Stimulated activated CD4-positive, alpha-beta T cell treated with anti-CD3 and anti-CD28 coated beads, Interleukin-1b, Interleukin-23, amount 100 ng/mL, for 48 hours (primary cell): Measurements from ENCODE around the gene SPIRE1.
"Not testable (repeated sequence)": the region's sequence is repeated elsewhere in the genome, so short reads cannot be mapped to it uniquely, and the experiment has no call there.

Experiments
- DNase-seq: peaks from one replicate; pipeline ENCODE4 v3.0.0-alpha.2; 2020

The SPIRE1 gene

DNA sequence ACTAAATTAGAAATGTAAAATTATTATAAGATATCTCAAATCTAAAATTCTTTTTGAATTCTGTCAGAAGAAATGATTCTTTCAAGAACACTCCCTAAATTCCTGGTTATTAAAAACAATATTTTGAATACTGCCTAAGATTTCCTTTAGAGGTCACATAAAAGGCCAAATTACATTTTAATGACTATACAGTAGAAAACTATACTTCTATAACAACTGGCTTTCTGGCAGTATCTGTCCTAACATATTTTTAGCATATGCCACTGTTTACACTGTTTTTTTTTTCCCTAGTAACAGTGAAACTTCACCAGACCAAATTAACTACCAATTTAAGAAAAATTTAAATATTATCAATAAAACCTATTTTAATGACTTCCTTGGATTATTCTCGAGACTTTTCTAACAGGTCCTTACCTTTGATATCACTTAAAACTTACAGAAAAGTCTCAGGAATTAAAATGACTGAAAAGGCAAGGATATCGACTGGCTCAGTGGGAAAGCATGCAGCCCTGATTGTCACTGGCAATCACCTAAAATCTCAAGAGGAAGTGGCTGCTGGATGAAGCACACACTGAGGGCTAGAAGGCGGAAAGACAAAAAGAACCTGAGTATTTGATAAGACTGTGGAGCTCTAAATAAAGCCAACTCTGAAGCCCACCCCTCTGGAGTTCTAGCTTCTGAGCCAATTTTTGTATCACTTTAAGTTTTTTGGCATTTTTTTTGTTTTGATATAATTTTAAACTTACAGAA is 59.6 kb downstream of the SPIRE1 start:
- no peak for DNase-seq

DNA sequence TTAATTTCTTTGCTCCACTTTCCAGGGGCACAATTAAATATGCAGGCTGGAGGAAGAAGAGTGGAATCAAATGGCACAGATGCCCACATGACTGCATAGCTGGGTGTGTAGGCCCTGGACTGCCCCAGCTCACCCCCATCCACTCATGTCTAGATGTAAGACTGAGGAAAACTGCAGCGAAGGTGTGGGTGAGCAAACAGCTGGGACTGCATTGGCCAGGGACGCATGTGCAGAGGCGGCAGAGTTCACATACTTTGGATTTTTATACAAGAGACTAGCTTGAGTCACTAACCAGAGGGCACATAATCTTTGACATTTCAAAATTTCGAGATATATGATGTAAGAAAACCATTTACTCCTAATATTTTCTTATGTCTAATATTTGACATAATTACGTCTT is 60.1 kb downstream of the SPIRE1 start:
- DNase-seq: no peak

DNA sequence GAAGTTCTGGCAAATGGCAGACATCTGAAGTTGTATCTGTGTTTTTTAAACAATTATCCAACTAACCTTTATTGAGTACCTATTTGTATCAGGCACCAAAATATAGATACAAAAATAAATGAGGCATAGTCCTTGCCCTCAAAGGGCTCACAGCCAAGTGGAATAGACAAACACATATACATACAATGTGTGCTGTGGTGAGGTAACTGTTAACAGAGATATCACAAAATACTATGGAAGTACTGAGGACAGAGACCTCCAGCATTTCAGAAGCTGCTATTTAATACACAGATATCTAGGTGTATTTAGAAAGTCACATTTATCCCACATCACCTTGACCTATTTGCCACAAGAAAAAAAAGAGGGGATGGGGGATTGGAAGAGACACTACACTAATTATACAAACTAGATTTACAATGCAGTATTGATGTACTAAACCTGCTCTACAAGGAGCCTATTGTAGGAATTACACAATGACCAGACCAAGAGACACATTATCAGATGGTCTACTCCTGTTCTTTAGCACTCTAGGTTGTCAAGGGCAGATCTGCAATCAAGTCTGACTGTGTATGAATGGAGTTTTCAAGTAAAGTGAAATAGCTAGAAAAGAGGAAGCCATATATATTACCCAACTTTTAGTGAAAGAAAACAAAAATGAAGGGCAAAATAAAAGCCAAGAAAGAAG is 62.2 kb downstream of the SPIRE1 start:
- no peak for DNase-seq

DNA sequence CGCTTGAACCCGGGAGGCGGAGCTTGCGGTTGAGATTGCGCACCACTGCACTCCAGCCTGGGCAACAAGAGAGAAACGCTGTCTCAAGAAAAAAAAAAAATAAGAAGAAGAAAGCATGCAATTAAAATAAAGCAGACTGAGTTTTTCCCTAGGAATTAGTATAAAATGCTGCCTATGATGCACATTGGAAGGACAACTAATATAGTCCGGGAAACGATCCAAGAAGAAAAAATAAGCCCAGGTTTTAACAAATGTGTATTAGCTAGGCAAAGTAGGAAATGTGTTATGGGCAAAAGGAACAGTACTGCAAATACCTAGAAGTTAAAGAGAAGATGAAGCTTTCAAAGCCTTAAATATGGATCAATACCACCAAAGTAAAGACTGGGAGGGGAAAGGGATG is 64.0 kb downstream of the SPIRE1 start:
- no peak for DNase-seq

DNA sequence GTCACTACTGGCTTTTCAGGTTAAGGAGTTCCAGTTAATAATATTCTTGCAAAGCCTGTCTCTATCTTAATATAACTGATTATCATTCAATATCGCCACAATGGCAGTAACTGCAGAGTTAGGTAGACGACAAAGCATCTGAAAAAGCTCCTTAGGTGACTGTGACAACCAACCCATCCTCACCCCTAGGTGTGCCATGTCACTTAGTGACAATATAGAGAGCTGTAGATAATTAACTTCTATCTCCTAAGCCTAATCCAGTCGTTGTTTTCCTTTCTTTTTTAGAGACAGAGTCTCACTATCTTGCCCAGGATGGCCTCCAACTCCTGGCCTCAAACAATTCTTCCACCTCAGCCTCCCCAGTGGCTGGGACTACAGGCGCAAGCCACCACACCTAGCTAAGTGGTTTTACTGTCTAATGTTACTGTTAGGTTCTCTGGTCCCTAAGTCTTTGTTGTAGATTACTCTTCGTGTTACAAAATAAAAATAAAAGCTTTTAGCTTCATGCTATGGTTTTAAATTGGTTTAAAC is 65.2 kb downstream of the SPIRE1 start:
- DNase-seq: no peak

DNA sequence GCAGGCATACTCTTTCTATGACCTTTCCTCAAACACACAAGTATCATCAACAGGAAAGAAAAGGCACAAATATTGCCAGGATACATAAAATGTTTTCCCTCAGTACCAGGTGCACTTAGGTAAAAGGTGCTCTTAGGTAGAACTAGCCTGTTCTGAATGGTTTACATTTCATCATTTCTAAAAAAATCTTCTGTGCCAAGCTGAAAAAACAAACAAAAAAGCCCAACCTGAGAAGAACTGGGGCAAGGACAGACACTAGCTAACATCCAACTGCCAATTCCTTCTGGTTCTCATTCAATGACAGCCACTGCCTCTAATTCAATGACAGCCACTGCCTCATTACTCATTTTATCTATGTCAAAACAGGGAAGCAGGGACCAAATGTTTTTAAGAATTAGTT is 68.5 kb downstream of the SPIRE1 start:
- no peak for DNase-seq

DNA sequence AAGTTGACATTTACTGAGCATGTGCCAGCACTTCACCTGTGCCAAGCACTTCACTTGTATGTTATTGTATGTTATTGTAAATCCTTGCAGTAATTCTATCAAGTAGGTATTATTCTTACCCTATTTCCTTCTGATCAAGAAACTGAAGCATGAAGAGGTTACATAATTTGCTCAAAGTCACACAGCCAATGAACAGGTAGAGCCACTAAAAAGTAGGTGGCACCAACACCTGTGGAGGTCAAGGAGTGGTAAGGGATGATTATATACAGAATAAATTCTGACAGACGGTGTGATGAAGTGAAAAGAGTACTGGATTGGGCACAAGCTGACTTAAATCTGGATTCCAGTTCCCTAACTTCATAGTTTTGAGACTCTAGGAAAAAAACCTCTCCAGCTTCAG is 71.0 kb downstream of the SPIRE1 start:
- DNase-seq: no peak

DNA sequence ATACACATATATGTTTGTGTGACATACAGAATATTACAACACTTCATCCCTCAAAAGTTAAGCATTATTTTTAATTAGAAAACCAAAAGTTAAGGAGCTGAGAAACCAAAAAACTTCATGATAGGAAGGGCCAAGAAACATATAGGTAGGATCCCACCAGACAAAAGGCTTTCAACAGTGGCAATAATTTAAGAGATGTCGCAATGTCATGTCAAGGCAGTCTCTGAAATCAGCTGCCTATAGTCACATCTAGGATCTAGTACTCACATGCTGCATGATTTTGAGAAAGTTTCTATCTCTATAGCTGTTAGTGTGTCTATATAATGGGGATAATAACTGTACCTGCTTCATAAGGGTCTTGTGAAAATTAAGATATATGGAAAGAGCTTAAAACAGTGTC is 72.7 kb downstream of the SPIRE1 start:
- DNase-seq: no peak

DNA sequence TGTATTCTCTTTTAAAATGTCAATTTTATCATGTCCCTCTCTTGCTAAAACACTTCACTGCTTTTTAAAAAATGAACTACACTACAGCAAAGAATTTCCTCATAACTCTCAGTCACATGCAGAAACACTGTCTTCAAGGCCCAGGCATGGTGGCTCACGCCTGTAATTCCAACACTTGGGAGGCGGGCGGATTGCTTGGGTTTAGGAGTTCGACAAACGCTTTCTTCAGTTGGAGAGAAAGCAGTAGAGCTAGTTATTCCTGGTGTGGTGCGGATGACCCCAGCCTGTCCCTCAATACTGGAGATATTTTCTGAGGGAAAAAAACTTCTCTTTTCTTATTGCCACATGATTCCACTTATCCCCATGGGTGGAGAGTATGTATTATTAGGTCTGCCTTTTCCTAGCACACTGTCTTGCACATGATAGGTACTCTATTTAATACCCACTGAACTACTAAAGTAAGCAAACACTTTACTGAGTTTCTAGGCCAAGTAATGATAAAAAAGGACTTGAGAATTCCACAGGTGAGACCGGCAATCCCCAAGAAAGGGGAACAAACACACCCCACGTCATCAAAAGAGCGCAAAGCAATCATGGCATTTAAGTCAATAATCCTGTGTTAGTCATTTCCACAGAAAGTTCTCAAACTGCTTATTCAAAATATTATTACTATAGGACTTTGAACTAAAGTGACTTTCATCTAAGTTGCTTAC is 77.1 kb downstream of the SPIRE1 start:
- no peak for DNase-seq

DNA sequence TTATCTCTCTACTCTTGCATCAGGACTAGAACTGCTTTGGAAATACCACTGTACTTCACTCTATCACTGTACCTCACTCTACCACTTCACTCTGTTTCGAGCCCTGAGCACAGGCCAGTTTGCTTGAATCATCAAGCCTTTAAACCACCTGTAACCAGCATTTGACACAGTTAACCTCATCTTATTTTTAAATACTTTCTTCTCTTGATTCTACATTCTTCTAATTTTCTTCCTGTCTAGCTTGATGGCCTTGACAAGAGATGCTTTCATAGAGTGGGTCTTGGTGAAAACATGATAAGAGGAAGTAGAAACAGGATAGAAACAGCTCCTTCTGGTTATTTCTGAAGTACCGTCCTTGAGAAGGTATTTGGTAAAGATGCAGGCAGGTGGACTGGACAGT is 78.1 kb downstream of the SPIRE1 start:
- DNase-seq: no peak

DNA sequence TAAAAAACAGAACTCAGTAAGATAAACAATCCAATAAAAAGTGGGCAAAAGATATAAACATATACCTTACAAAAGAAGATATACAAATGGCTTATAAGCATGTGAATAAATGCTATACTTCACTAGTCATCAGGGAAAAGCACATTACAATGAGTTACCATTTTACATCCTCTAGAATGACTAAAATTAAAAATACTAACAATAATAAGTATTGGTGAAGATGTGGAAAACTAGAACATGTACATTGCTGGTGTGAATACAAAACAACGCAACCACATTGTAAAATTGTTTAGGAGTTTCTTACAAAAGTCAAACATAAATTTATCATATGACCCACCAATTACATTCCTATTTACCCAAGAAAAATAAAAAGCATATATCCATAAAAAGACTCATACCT is 80.1 kb downstream of the SPIRE1 start:
- DNase-seq: no peak

DNA sequence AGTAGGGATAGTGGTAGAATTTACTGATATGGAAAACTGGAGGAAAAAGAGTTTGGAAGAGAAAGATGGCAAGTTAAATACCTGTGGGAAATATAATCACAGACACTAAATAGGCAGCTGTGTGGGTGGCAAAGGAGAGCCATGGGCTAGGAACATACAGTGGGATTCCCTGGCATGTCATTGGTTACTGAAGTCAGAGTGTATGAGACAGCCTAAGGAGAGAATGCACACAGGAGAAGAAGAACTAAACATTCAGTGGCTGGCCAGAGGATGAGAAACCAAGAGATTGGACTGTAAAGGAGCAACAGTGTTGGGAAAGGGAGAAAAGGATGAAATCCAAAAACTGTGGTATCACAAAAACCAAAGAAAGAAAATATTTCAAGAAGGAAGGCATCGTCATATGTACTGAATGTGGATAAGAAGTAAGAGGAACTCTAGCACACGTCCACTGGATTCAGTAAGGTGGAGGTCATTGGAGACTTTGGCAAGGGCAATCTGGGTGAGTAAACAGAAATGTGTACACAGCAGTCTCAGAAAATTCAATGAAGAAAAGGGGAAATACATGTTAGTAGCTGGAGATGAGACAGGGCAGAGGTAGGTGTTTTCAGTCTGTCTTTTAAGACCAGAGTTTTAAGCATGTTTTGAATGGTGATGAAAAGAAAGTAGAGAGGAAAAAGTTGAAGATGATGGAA is 83.3 kb downstream of the SPIRE1 start:
- DNase-seq: no peak

DNA sequence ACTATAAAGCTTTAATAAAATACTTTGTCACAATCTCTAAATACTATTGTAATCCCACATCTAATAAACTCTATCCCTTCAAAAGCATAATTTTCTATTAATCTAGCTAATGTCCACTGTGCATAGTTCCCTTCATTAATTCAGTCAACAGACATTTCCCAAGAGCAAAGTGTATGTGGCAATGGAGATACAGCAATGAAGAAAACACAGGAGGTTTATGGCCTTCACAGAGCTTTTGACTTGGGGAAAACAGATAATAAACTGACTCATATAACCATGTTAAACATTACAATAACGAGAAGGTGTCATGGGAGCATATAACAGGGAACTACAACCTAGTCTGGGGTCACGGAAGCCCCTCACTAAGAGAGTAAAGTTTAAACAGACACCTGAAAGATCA is 86.3 kb downstream of the SPIRE1 start:
- DNase-seq: no peak

DNA sequence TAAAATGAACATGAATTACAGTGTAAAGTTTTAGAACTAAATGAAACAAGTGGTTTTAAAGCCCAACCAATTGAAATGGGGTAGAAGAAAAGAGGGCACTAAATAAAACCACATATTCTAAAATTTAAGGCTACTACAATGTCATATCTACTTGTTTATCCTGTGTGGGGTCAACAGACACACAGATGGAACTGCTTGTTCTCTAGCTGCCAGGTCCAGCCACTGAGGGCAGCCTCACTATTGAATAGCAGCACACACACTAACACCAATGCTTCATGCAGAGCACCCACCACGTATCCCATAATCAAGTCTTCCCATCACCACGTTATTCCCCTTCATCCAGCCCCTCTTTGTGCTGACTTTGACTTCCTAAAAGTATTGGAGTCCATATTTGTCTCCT is 88.1 kb downstream of the SPIRE1 start:
- no peak for DNase-seq

DNA sequence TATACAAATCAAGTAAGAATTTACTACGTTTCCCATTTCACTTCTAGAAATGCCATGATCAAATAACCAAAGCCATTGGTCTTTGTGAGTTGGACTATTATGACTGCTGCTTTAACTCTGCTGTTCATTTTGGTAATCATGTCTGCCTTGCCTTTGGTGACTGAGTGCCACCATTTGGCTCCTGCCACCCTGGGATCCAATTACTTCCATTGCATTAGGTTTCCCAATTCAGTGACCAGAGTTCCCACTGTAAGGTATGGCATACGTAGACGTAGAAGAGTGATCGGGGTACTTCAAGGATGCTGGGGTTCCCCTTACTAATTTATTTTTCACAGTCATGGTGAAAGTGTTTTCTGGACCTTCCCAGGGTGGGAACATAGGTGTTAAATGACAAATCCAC is 90.1 kb downstream of the SPIRE1 start:
- no peak for DNase-seq

DNA sequence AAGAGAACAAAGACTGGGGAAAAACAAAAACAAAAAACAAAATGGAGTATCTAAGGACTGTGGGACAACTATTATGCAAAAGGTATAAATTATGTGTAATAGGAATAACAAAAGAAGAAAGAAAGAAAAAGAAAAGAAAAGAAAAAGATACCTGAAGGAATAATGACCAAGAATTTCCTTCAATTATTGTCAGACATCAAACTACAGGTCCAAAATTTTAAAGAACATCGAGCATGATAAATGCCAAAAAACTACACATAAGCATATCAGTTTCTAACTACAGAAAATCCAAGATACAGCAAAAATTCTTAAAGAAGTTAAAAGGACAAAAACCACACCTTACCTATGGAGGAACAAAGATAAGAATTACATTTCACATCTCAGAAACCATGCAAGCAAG is 93.0 kb downstream of the SPIRE1 start:
- DNase-seq: no peak

DNA sequence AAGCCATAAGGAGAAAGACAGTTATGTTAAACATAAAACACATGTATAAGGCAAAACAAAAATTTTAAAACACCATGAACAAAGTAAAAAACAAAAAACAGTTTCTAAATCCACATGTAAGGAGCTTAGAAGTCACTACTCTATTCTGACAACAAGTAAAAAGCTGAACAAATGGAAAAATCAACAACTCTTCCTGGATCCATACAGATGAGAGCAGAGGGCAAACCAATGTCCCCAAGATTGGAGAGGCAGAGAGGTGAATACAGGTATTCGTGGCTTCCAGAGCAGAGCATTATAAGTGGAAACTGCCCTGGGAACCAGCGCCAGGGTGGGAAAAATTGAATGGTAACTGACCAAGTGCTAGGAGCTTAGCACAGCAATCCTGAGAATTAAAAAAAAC is 93.5 kb downstream of the SPIRE1 start:
- no peak for DNase-seq

DNA sequence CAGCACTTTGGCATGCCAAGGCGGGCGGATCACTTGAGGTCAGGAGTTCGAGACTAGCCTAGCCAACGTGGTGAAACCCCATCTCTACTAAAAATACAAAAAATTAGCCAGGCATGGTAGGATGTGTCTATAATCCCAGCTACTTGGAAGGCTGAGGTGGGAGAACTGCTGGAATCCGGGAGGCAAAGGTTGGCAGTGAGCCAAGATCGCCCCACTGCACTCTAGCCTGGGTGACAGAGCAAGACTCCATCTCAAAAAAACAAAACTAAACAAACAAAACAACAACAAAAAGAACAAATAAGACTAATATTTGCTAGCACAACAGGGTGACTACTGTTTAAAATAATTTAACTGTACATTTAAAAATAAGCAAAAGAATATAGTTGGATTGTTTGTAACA is 97.3 kb downstream of the SPIRE1 start:
- not testable (repeated sequence) for DNase-seq

DNA sequence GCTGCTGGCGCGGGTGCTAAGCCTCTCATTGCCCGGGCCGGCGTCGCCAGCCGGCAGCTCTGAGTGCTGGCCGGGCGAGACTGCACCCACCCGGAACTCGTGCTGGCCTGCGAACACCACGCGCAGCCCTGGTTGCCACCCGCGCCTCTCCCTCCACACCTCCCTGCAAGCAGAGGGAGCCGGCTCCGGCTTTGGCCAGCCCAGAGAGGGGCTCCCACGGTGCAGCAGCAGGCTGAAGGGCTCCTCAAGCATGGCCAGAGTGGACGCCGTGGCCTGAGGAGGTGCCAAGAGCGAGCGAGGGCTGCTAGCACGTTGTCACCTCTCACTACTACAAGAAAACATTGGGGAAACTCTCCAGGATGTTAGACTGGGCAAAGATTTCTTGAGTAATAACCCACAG is 98.6 kb downstream of the SPIRE1 start:
- DNase-seq: no peak

DNA sequence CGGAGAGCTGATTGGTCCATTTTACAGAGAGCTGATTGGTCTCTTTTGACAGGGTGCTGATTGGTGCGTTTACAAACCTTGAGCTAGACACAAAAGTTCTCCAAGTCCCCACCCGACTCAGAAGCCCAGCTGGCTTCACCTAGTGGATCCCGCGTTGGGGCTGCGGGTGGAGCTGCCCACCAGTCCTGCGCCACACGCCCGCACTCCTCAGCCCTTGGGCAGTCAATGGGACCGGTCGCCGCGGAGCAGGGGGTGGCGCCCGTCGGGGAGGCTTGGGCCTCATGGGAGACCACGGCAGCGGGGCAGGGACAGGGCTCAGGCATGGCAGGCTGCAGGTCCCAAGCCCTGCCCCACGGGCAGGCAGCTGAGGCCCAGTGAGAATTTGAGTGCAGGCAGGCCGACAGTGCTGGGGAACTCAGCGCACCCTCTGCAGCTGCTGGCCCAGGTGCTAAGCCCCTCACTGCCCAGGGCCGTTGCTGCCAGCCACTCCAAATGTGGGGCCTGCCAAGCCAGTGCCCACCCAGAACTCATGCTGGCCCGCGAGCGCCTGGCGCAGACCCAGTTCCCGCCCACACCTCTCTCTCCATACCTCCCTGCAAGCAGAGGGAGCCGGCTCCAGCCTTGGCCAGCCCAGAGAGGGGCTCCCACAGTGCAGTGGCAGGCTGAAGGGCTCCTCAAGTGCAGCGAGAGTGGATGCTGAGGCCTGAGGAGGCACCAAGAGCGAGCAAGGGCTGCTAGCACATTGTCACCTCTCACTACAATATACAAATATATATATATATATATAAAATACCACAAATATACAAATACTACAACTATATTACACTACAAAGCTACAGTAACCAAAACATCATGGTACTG is 100.7 kb downstream of the SPIRE1 start:
- no peak for DNase-seq

DNA sequence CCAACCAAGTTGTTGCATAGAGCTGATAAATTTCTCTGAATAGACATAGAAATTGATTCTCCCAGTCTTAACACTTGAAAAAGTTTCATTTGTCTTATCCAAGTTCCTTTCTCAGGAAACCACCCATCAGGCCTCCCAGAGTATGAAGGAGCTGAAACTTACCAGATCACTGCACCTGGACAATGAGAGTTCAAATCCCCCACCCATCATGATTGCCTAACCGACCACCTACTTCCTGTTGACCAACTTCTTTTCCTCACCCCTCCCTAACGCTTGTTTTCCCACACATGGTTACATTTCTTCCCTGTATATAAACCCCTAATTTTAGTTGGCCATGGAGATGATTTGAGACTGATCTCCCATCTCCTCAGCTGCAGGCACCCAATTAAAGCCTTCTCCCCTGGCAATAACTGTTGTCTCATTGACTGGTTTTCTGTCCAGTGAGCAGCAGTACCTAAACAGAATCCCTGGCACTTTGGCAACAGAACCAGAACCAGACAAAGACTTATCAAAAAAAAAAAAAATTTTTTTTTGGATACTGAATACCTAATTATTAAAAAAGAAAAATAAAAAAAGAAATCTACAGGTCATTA is 103.0 kb downstream of the SPIRE1 start:
- DNase-seq: no peak

DNA sequence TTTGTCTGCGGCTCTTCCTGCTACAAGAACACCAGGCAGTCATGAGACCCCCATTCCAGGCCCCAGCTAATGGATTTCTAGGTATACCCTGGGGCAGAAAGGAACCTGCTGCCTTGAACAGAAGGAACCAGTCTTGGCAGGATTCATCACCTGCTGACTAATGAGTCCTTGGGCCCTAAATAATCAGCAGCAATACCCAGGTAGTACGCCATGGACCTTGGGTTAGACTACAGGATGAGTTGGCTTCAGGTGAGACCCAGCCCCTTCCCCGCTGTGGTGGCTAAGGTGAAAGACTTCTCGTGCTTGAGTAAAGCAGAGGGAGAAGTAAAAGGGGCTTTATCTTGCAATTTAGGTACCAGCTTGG is 105.0 kb downstream of the SPIRE1 start:
- DNase-seq: no peak
